ENCODE results near the gene SPAM1. TPM values are rescaled to one million over a fixed set of nuclear protein-coding genes. Genes with fewer than 3 reads are reported as not detected.

Gene SPAM1
- total RNA-seq, 4 donors from 2014 or later = not detected

- 66 to 77% methylated on average over 1 of the region's 1 CpG for WGBS, 2 donors
- TF ChIP-seq CTCF (IDR thresholded peaks at IDR 0.05) = no peak
- TF ChIP-seq POLR2A (IDR thresholded peaks at IDR 0.05) = no peak
- H3K4me3 ChIP-seq (ENCODE audit: low read depth, poor library complexity, severe bottlenecking) = no peak overlapping the region
- no peak for DNase-seq (ENCODE audit: low spot score in 2 of 2)
- intact Hi-C loops (cut with DNase I; ENCODE audit: low total_unique reads) = no loop called here
Observed at GRCh38 chr7:123901101-123901500, 23.9 kb upstream of the SPAM1 start.

GRCh38 chr7:123905714-123906113, 19.3 kb upstream of the SPAM1 start:
- TF ChIP-seq CTCF (IDR thresholded peaks at IDR 0.05) = no peak
- no peak for TF ChIP-seq POLR2A (IDR thresholded peaks at IDR 0.05)
- intact Hi-C loops (cut with DNase I; ENCODE audit: low total_unique reads) = no loop called here

GRCh38 chr7:123916240-123916724, 8.8 kb upstream of the SPAM1 start:
- DNase-seq (ENCODE audit: low spot score in 2 of 2) = no peak
- H3K4me3 ChIP-seq (ENCODE audit: low read depth, poor library complexity, severe bottlenecking) = no peak overlapping the region
- TF ChIP-seq CTCF (IDR thresholded peaks at IDR 0.05) = no peak
- no peak for TF ChIP-seq POLR2A (IDR thresholded peaks at IDR 0.05)
- WGBS, 2 donors = 28 to 31% methylated on average over 2 of the region's 2 CpGs
- intact Hi-C loops (cut with DNase I; ENCODE audit: low total_unique reads) = no loop called here

More at GRCh38 chr7:123905714-123906113, 19.3 kb upstream of the SPAM1 start:
- no peak overlapping the region for H3K4me3 ChIP-seq (ENCODE audit: low read depth, poor library complexity, severe bottlenecking)
- DNase-seq (ENCODE audit: low spot score in 2 of 2) = no peak

- no peak for TF ChIP-seq CTCF (IDR thresholded peaks at IDR 0.05)
- TF ChIP-seq POLR2A (IDR thresholded peaks at IDR 0.05) = no peak
- no peak for DNase-seq (ENCODE audit: low spot score in 2 of 2)
- H3K4me3 ChIP-seq (ENCODE audit: low read depth, poor library complexity, severe bottlenecking) = no peak overlapping the region
- 93 to 95% methylated on average over 12 of the region's 12 CpGs for WGBS, 2 donors
- intact Hi-C loops (cut with DNase I; ENCODE audit: low total_unique reads) = no loop called here
Observed at GRCh38 chr7:123917878-123918277, 7.2 kb upstream of the SPAM1 start.

GRCh38 chr7:123918309-123918708, 6.7 kb upstream of the SPAM1 start:
- 79 to 91% methylated on average over 8 of the region's 8 CpGs for WGBS, 2 donors
- DNase-seq (ENCODE audit: low spot score in 2 of 2) = no peak
- no peak overlapping the region for H3K4me3 ChIP-seq (ENCODE audit: low read depth, poor library complexity, severe bottlenecking)
- TF ChIP-seq POLR2A (IDR thresholded peaks at IDR 0.05) (no peak), CTCF (IDR thresholded peaks at IDR 0.05) (no peak)
- intact Hi-C loops (cut with DNase I; ENCODE audit: low total_unique reads) = no loop called here

- no peak for DNase-seq (ENCODE audit: low spot score in 2 of 2)
- TF ChIP-seq POLR2A (IDR thresholded peaks at IDR 0.05) = no peak
- no peak for TF ChIP-seq CTCF (IDR thresholded peaks at IDR 0.05)
- intact Hi-C loops (cut with DNase I; ENCODE audit: low total_unique reads) = no loop called here
- WGBS, 2 donors = 84 to 92% methylated on average over 4 of the region's 4 CpGs
- H3K4me3 ChIP-seq (ENCODE audit: low read depth, poor library complexity, severe bottlenecking) = no peak overlapping the region
Observed at GRCh38 chr7:123923599-123923998, 1.4 kb upstream of the SPAM1 start.

All from lower leg skin (tissue), 4 donors.